ENCODE results near the gene CRYZL1.

Gene CRYZL1

GRCh38 chr21:33674226-33674625 lies 32.7 kb upstream of the CRYZL1 start:
- no peaks in the 10 kb centered on the region for H3K9me3 ChIP-seq (ENCODE audit: insufficient read depth, low read length)
- TF ChIP-seq CTCF (IDR thresholded peaks at IDR 0.05; ENCODE audit: low read depth, low read length) (no peak), EZH2phosphoT487 (IDR thresholded peaks at IDR 0.05; ENCODE audit: low read depth) (no peak)
- no peak overlapping the region for H2AFZ ChIP-seq (ENCODE audit: low read depth, low read length)
- 0 out of 2 replicates have a peak, but pooled peaks cover 3% of the 10 kb centered on the region for H4K20me1 ChIP-seq (ENCODE audit: insufficient read depth, low read length)
- no peaks in the 10 kb centered on the region for H3K79me2 ChIP-seq (ENCODE audit: low read length)
- no peak overlapping the region for H3K4me2 ChIP-seq (ENCODE audit: low read length)
- H3K36me3 ChIP-seq (replicated peaks; ENCODE audit: low read depth, low read length): no peaks in the 10 kb centered on the region
- no peaks in the 10 kb centered on the region for H3K27me3 ChIP-seq (ENCODE audit: low read depth, low read length)
- H3K4me3 ChIP-seq (ENCODE audit: low read length): no peak overlapping the region
- no peak overlapping the region for H3K9ac ChIP-seq (ENCODE audit: low read length)
- peaks cover 7% of the 10 kb centered on the region; the same call in 1 of the 2 replicates for H3K4me1 ChIP-seq (ENCODE audit: low read length)
- H3K27ac ChIP-seq (ENCODE audit: low read length): no peak overlapping the region

GRCh38 chr21:33673473-33673872 lies 31.9 kb upstream of the CRYZL1 start:
- H3K4me3 ChIP-seq (ENCODE audit: low read length): no peak overlapping the region
- H3K79me2 ChIP-seq (ENCODE audit: low read length): no peaks in the 10 kb centered on the region
- no peak overlapping the region for H3K4me2 ChIP-seq (ENCODE audit: low read length)
- no peaks in the 10 kb centered on the region for H3K36me3 ChIP-seq (replicated peaks; ENCODE audit: low read depth, low read length)
- 0 out of 2 replicates have a peak, but pooled peaks cover 3% of the 10 kb centered on the region for H4K20me1 ChIP-seq (ENCODE audit: insufficient read depth, low read length)
- H3K9me3 ChIP-seq (ENCODE audit: insufficient read depth, low read length): no peaks in the 10 kb centered on the region
- no peak overlapping the region for H3K9ac ChIP-seq (ENCODE audit: low read length)
- no peak overlapping the region for H2AFZ ChIP-seq (ENCODE audit: low read depth, low read length)
- peaks cover 7% of the 10 kb centered on the region for H3K4me1 ChIP-seq (ENCODE audit: low read length)
- no peaks in the 10 kb centered on the region for H3K27me3 ChIP-seq (ENCODE audit: low read depth, low read length)
- no peak overlapping the region for H3K27ac ChIP-seq (ENCODE audit: low read length)
- TF ChIP-seq CTCF (IDR thresholded peaks at IDR 0.05; ENCODE audit: low read depth, low read length) (no peak), EZH2phosphoT487 (IDR thresholded peaks at IDR 0.05; ENCODE audit: low read depth) (no peak)

- Histone ChIP-seq H3K27ac (ENCODE audit: low read length) (no peak overlapping the region), H3K27me3 (ENCODE audit: low read depth, low read length) (no peaks in the 10 kb centered on the region), H2AFZ (ENCODE audit: low read depth, low read length) (no peak overlapping the region), H3K9ac (ENCODE audit: low read length) (no peak overlapping the region), H4K20me1 (ENCODE audit: insufficient read depth, low read length) (0 out of 2 replicates have a peak, but pooled peaks cover 3% of the 10 kb centered on the region), H3K79me2 (ENCODE audit: low read length) (no peaks in the 10 kb centered on the region), H3K9me3 (ENCODE audit: insufficient read depth, low read length) (no peaks in the 10 kb centered on the region), H3K4me1 (ENCODE audit: low read length) (peaks cover 8% of the 10 kb centered on the region), H3K4me3 (ENCODE audit: low read length) (no peak overlapping the region), H3K36me3 (replicated peaks; ENCODE audit: low read depth, low read length) (no peaks in the 10 kb centered on the region), H3K4me2 (ENCODE audit: low read length) (no peak overlapping the region)
- TF ChIP-seq EZH2phosphoT487 (IDR thresholded peaks at IDR 0.05; ENCODE audit: low read depth): no peak
- no peak for TF ChIP-seq CTCF (IDR thresholded peaks at IDR 0.05; ENCODE audit: low read depth, low read length)
These were observed 28.8 kb upstream of the CRYZL1 start for GRCh38 chr21:33670076-33670978.

- H4K20me1 ChIP-seq (ENCODE audit: insufficient read depth, low read length): 0 out of 2 replicates have a peak, but pooled peaks cover 3% of the 10 kb centered on the region
- no peak overlapping the region for H3K4me3 ChIP-seq (ENCODE audit: low read length)
- H3K9me3 ChIP-seq (ENCODE audit: insufficient read depth, low read length): no peaks in the 10 kb centered on the region
- H3K4me2 ChIP-seq (ENCODE audit: low read length): no peak overlapping the region
- no peaks in the 10 kb centered on the region for H3K27me3 ChIP-seq (ENCODE audit: low read depth, low read length)
- H3K36me3 ChIP-seq (replicated peaks; ENCODE audit: low read depth, low read length): no peaks in the 10 kb centered on the region
- H3K27ac ChIP-seq (ENCODE audit: low read length): no peak overlapping the region
- H3K4me1 ChIP-seq (ENCODE audit: low read length): peaks cover 8% of the 10 kb centered on the region
- H3K9ac ChIP-seq (ENCODE audit: low read length): no peak overlapping the region
- TF ChIP-seq EZH2phosphoT487 (IDR thresholded peaks at IDR 0.05; ENCODE audit: low read depth): no peak
- TF ChIP-seq CTCF (IDR thresholded peaks at IDR 0.05; ENCODE audit: low read depth, low read length): no peak
- H3K79me2 ChIP-seq (ENCODE audit: low read length): no peaks in the 10 kb centered on the region
- H2AFZ ChIP-seq (ENCODE audit: low read depth, low read length): no peak overlapping the region
These were observed 27.1 kb upstream of the CRYZL1 start for GRCh38 chr21:33668620-33669019.

Measured in OCI-LY3 (cell line).